K562 (cell line): Measurements from ENCODE around the gene IL6R. TPM values are rescaled to one million over a fixed set of nuclear protein-coding genes. Genes with fewer than 3 reads are reported as not detected.
A peak's percentile ranks its signal among the peaks of the same experiment; 100 is the strongest.

ENCODE experiments used
- ELF1 ChIP-seq: fragments of 200-800 bp; sonication (Bioruptor generic); IDR thresholded peaks from 2 replicates; pipeline ENCODE4 v1.6.1; 2016; ENCODE audit warnings: missing genetic modification characterization, missing compliant biosample characterization
- HNRNPH1 ChIP-seq: fragments of 200-400 bp; formaldehyde crosslinking; optimal IDR thresholded peaks from 2 replicates; pipeline ENCODE3; 2017; ENCODE audit warnings: low read depth, mild to moderate bottlenecking, low read length, moderate library complexity
- HOMEZ ChIP-seq: fragments of 250-450 bp; sonication (Bioruptor Pico); IDR thresholded peaks from 2 replicates; pipeline ENCODE4 v1.4.0; 2020; ENCODE audit warnings: mild to moderate bottlenecking, moderate library complexity
- KLF6 ChIP-seq: fragments of 250-450 bp; sonication (Bioruptor Pico); IDR thresholded peaks from 2 replicates; pipeline ENCODE4 v1.4.0; 2020; ENCODE audit warnings: mild to moderate bottlenecking, moderate library complexity, borderline replicate concordance
- MTA3 ChIP-seq: fragments of 450-650 bp; formaldehyde crosslinking; IDR thresholded peaks from 2 replicates; pipeline ENCODE4 v1.6.1; 2017; ENCODE audit warnings: mild to moderate bottlenecking, borderline replicate concordance
- SPI1 ChIP-seq: IDR thresholded peaks from 2 replicates; pipeline ENCODE4 v1.6.1; 2011; ENCODE audit warnings: low read depth, low read length, control low read depth, borderline replicate concordance
- ZNF280A ChIP-seq: fragments of 450-650 bp; IDR thresholded peaks from 2 replicates; pipeline ENCODE4 v1.6.1; 2018; ENCODE audit warnings: mild to moderate bottlenecking, low read depth; ENCODE audit not compliant: partially characterized antibody
- polyA plus RNA-seq, 8 experiments: library from polyadenylated mRNA; depleted of rRNA in 4 of 8; stranded (reverse) in 5 of 8; unstranded in 3 of 8; fragments of >200 nt; fragmentation: Nextera tagmentation in 2 of 8; fragmentation: Illumina TruSeq in 1 of 8; extraction: Ambion mirVana in 2 of 8; extraction: Trizol in 1 of 8; gene quantifications; 2 replicates each; pipeline versions ENCODE4 v1.2.1 to v1.2.3, GENCODE V29; 2011 to 2014; ENCODE audit warnings: inconsistent platforms in 1 of 8, missing spikeins in 1 of 8
- total RNA-seq, 7 experiments: library from RNA; depleted of rRNA in 6 of 7; stranded (reverse); fragments of >200 nt in 6 of 7; fragmentation: Illumina TruSeq in 2 of 7; extraction: Trizol in 2 of 7; gene quantifications; 2 replicates each; pipeline versions ENCODE4 v1.2.1 to v1.2.3, GENCODE V29; 2011 to 2021; ENCODE audit warnings: low replicate concordance in 1 of 7
- TF ChIP-seq, protein P1 (sequence below): sonication (generic); formaldehyde crosslinking; IDR thresholded peaks from 2 replicates; pipeline ENCODE4 v1.8.0; 2022; ENCODE audit warnings: mild to moderate bottlenecking, missing genetic modification reagents

Gene IL6R
- total and polyA plus RNA-seq, 9 of the 15 experiments (the other 6 are each of a cell fraction or from before 2014, with no cell fraction given), result 0.05 to 1.1 (median 0.11) TPM; not detected in 2

GRCh38 chr1:154493276-154493675, 88.1 kb downstream of the IL6R start (continued):
- TF ChIP-seq KLF6 (no peak), MTA3 (no peak), SPI1 (peak; percentile 73; the same call in 1 of the 2 replicates), ZNF280A (no peak), HNRNPH1 (no peak), HOMEZ (CRISPR knock-in tag) (no peak), ELF1 (tag) (peak; percentile 17; the same call in 1 of the 2 replicates)
- TF ChIP-seq, protein P1, sequence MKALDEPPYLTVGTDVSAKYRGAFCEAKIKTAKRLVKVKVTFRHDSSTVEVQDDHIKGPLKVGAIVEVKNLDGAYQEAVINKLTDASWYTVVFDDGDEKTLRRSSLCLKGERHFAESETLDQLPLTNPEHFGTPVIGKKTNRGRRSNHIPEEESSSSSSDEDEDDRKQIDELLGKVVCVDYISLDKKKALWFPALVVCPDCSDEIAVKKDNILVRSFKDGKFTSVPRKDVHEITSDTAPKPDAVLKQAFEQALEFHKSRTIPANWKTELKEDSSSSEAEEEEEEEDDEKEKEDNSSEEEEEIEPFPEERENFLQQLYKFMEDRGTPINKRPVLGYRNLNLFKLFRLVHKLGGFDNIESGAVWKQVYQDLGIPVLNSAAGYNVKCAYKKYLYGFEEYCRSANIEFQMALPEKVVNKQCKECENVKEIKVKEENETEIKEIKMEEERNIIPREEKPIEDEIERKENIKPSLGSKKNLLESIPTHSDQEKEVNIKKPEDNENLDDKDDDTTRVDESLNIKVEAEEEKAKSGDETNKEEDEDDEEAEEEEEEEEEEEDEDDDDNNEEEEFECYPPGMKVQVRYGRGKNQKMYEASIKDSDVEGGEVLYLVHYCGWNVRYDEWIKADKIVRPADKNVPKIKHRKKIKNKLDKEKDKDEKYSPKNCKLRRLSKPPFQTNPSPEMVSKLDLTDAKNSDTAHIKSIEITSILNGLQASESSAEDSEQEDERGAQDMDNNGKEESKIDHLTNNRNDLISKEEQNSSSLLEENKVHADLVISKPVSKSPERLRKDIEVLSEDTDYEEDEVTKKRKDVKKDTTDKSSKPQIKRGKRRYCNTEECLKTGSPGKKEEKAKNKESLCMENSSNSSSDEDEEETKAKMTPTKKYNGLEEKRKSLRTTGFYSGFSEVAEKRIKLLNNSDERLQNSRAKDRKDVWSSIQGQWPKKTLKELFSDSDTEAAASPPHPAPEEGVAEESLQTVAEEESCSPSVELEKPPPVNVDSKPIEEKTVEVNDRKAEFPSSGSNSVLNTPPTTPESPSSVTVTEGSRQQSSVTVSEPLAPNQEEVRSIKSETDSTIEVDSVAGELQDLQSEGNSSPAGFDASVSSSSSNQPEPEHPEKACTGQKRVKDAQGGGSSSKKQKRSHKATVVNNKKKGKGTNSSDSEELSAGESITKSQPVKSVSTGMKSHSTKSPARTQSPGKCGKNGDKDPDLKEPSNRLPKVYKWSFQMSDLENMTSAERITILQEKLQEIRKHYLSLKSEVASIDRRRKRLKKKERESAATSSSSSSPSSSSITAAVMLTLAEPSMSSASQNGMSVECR (CRISPR knock-in tag), result no peak
